ENCODE measurements around the gene MN1. TPM values are rescaled to one million over a fixed set of nuclear protein-coding genes. Genes with fewer than 3 reads are reported as not detected.

Gene MN1
- total RNA-seq, 1 experiment from 2014 or later, result 8.2 TPM

- H2AFZ ChIP-seq, result no peak overlapping the region
- H3F3A ChIP-seq (ENCODE audit: insufficient read depth, low read depth), result peaks cover 7% of the 10 kb centered on the region; the same call in 1 of the 2 replicates
- H3K4me1 ChIP-seq (replicated peaks; ENCODE audit: insufficient read depth), result peaks cover 11% of the 10 kb centered on the region
- no peak overlapping the region for H3K27ac ChIP-seq
- POLR2A ChIA-PET (ENCODE audit: unreplicated experiment), result interaction anchor here (0.6 kb wide), 1 partner anchor 24 kb away, joined by 14 read pairs; no protein-coding TSS in a partner anchor
- peak; percentile 45 to 66 for DNase-seq
- TF ChIP-seq, protein P1, sequence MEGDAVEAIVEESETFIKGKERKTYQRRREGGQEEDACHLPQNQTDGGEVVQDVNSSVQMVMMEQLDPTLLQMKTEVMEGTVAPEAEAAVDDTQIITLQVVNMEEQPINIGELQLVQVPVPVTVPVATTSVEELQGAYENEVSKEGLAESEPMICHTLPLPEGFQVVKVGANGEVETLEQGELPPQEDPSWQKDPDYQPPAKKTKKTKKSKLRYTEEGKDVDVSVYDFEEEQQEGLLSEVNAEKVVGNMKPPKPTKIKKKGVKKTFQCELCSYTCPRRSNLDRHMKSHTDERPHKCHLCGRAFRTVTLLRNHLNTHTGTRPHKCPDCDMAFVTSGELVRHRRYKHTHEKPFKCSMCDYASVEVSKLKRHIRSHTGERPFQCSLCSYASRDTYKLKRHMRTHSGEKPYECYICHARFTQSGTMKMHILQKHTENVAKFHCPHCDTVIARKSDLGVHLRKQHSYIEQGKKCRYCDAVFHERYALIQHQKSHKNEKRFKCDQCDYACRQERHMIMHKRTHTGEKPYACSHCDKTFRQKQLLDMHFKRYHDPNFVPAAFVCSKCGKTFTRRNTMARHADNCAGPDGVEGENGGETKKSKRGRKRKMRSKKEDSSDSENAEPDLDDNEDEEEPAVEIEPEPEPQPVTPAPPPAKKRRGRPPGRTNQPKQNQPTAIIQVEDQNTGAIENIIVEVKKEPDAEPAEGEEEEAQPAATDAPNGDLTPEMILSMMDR (conservative IDR thresholded peaks at IDR 0.05), result no peak
- TF ChIP-seq EZH2 (IDR thresholded peaks at IDR 0.05; ENCODE audit: low read depth), result no peak
- no peaks in the 10 kb centered on the region for H3K9me2 ChIP-seq (ENCODE audit: insufficient read depth)
- no peaks in the 10 kb centered on the region; the same call in 1 of the 2 replicates for H4K20me1 ChIP-seq (ENCODE audit: insufficient read depth)
- CTCF ChIA-PET, result no interaction called here
- H3K27me3 ChIP-seq (ENCODE audit: insufficient read depth, low read depth), result no peaks in the 10 kb centered on the region
- H3K9me3 ChIP-seq (ENCODE audit: insufficient read depth, low read depth), result no peaks in the 10 kb centered on the region
- BruUV-seq (replicated peaks), result no TSS peak
- H3K79me2 ChIP-seq (ENCODE audit: low read depth), result no peaks in the 10 kb centered on the region
- H3K36me3 ChIP-seq (ENCODE audit: low read depth), result no peaks in the 10 kb centered on the region
- no peak overlapping the region for H3K4me2 ChIP-seq
- H3K4me3 ChIP-seq, result no peak overlapping the region
- intact Hi-C loops (cut with micrococcal nuclease; ENCODE audit: unreplicated experiment), result no loop called here
Observed at GRCh38 chr22:27752771-27753170, 48.8 kb downstream of the MN1 start.

DNA sequence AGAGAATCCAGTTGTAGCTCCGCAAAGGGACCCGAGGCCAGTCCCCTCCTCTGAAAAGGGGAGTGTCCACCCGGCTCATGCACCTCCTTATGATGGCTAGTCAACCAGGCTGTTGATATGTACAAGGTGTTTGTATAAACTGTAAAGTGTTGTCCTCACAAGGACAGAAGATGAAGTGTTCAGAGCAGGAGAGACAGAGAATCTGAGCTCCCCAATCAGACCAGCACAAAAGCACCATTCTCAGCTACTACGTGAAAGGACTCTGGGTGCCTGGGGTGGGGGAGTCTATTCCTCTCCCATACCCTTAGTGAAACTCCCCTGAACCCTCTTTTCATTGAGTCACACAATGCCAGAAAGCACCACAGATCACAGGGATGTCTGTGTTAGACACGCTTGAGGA is 49.4 kb downstream of the MN1 start:
- H2AFZ ChIP-seq, result no peak overlapping the region
- ChIA-PET POLR2A (ENCODE audit: unreplicated experiment) (no interaction called here), CTCF (no interaction called here)
- H3K4me1 ChIP-seq (replicated peaks; ENCODE audit: insufficient read depth), result peaks cover 11% of the 10 kb centered on the region
- no peaks in the 10 kb centered on the region for H3K27me3 ChIP-seq (ENCODE audit: insufficient read depth, low read depth)
- no peaks in the 10 kb centered on the region for H3K9me2 ChIP-seq (ENCODE audit: insufficient read depth)
- DNase-seq, result no peak
- no TSS peak for BruUV-seq (replicated peaks)
- H3K36me3 ChIP-seq (ENCODE audit: low read depth), result no peaks in the 10 kb centered on the region
- no peak overlapping the region for H3K4me2 ChIP-seq
- intact Hi-C loops (cut with micrococcal nuclease; ENCODE audit: unreplicated experiment), result no loop called here
- no peaks in the 10 kb centered on the region; the same call in 1 of the 2 replicates for H4K20me1 ChIP-seq (ENCODE audit: insufficient read depth)
- H3F3A ChIP-seq (ENCODE audit: insufficient read depth, low read depth), result peaks cover 7% of the 10 kb centered on the region; the same call in 1 of the 2 replicates
- no peak overlapping the region for H3K27ac ChIP-seq
- H3K9me3 ChIP-seq (ENCODE audit: insufficient read depth, low read depth), result no peaks in the 10 kb centered on the region
- no peaks in the 10 kb centered on the region for H3K79me2 ChIP-seq (ENCODE audit: low read depth)
- H3K4me3 ChIP-seq, result no peak overlapping the region
- TF ChIP-seq EZH2 (IDR thresholded peaks at IDR 0.05; ENCODE audit: low read depth), result no peak
- TF ChIP-seq, protein P1 (conservative IDR thresholded peaks at IDR 0.05), result no peak

DNA sequence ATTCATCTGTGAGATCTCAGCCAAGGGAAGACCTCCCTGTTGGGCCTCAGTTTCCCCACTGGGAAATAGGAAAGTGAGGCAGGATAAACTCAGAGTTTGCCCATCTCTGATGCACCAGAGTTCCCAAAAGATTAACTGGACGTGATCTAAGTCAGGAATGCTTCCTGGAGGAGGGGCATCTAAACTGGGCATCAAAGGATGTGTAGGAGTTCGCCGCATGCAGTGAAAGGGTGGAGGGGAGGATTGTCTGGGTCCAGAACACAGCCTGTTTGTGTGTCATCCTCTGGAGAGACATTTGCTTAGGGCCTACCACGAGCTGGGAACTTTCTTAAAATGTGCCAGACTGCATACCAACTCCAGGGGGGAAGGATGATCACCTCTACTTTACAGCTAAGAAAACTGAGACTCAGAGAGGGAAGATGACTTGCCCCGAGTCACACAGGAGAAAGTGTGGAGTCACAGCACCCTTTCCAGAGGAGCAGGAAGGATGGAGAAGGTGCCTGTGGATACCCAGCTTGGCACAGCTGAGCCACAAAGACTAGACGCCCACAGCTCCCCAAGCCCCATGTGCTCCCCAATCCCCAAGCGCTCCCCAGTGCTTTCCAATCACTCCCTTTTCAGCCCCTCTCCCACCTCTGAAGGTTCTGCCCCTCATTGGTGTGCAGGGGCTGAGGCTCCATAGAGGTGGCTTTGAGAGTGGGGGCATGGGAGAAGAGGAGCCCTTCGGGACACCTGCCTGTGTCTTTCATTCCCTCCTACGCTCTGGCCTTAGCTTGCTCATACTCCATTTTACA is 50.1 kb downstream of the MN1 start:
- H3K27ac ChIP-seq, result no peak overlapping the region
- CTCF ChIA-PET, result no interaction called here
- no TSS peak for BruUV-seq (replicated peaks)

More for the DNA sequence above, 50.1 kb downstream of the MN1 start:
- Histone ChIP-seq H3K9me2 (ENCODE audit: insufficient read depth) (no peaks in the 10 kb centered on the region), H2AFZ (no peak overlapping the region), H3K27me3 (ENCODE audit: insufficient read depth, low read depth) (no peaks in the 10 kb centered on the region), H3K4me2 (no peak overlapping the region), H3F3A (ENCODE audit: insufficient read depth, low read depth) (peaks cover 3% of the 10 kb centered on the region; the same call in 1 of the 2 replicates), H3K9me3 (ENCODE audit: insufficient read depth, low read depth) (no peaks in the 10 kb centered on the region), H3K4me1 (replicated peaks; ENCODE audit: insufficient read depth) (peaks cover 11% of the 10 kb centered on the region), H3K36me3 (ENCODE audit: low read depth) (no peaks in the 10 kb centered on the region), H3K79me2 (ENCODE audit: low read depth) (no peaks in the 10 kb centered on the region), H3K4me3 (no peak overlapping the region), H4K20me1 (ENCODE audit: insufficient read depth) (no peaks in the 10 kb centered on the region; the same call in 1 of the 2 replicates)
- POLR2A ChIA-PET (ENCODE audit: unreplicated experiment), result interaction anchor here (0.6 kb wide), 1 partner anchor 50 kb away, joined by 6 read pairs; no protein-coding TSS in a partner anchor
- no peak for DNase-seq
- no peak for TF ChIP-seq EZH2 (IDR thresholded peaks at IDR 0.05; ENCODE audit: low read depth)
- TF ChIP-seq, protein P1 (conservative IDR thresholded peaks at IDR 0.05), result no peak
- intact Hi-C loops (cut with micrococcal nuclease; ENCODE audit: unreplicated experiment), result no loop called here

Data from PC-9 (cell line).